NCI-H226 (cell line): ENCODE results near the gene ARHGAP36.

ENCODE experiments used
- DNase-seq: peaks from one replicate; pipeline ENCODE4 v3.0.0-alpha.2; 2015

The ARHGAP36 gene

GRCh38 chrX:131058136-131058868 is at the start of gene ARHGAP36:
TSS of gene ARHGAP36 (plus strand) at chrX:131058346. CDS start at chrX:131081666, 23,320 bp downstream.
- DNase-seq, result no peak

- no peak for DNase-seq
These were observed 48.0 kb upstream of the ARHGAP36 start for GRCh38 chrX:131010186-131010585.

- DNase-seq, result no peak
These were observed 32.8 kb upstream of the ARHGAP36 start for GRCh38 chrX:131025336-131025735.

GRCh38 chrX:131032354-131033230 is 25.6 kb upstream of the ARHGAP36 start:
- no peak for DNase-seq

GRCh38 chrX:131034063-131034462 is 24.1 kb upstream of the ARHGAP36 start:
- DNase-seq, result no peak

- DNase-seq, result no peak
These were observed 17.4 kb upstream of the ARHGAP36 start for GRCh38 chrX:131040781-131041180.

GRCh38 chrX:131041667-131042066 is 16.5 kb upstream of the ARHGAP36 start:
- no peak for DNase-seq

- no peak for DNase-seq
These were observed 12.4 kb upstream of the ARHGAP36 start for GRCh38 chrX:131045726-131046125.

GRCh38 chrX:131046596-131046995 is 11.6 kb upstream of the ARHGAP36 start:
- DNase-seq, result no peak

GRCh38 chrX:131047180-131047579 is 11.0 kb upstream of the ARHGAP36 start:
- no peak for DNase-seq

GRCh38 chrX:131053076-131053475 is 5.1 kb upstream of the ARHGAP36 start:
- DNase-seq, result no peak

GRCh38 chrX:131054906-131055305 is 3.2 kb upstream of the ARHGAP36 start:
- no peak for DNase-seq

GRCh38 chrX:131057706-131058105 is 440 bp upstream of the ARHGAP36 start:
- no peak for DNase-seq

- no peak for DNase-seq
These were observed 1.1 kb downstream of the ARHGAP36 start for GRCh38 chrX:131059246-131059645.

- DNase-seq, result no peak
These were observed 2.0 kb downstream of the ARHGAP36 start for GRCh38 chrX:131060147-131060546.

- no peak for DNase-seq
These were observed 3.2 kb downstream of the ARHGAP36 start for GRCh38 chrX:131061306-131061705.

- no peak for DNase-seq
These were observed 5.5 kb downstream of the ARHGAP36 start for GRCh38 chrX:131063613-131064012.

- no peak for DNase-seq
These were observed 8.1 kb downstream of the ARHGAP36 start for GRCh38 chrX:131066237-131066636.

GRCh38 chrX:131067216-131067615 is 9.1 kb downstream of the ARHGAP36 start:
- no peak for DNase-seq

- DNase-seq, result no peak
These were observed 9.9 kb downstream of the ARHGAP36 start for GRCh38 chrX:131067846-131068745.

GRCh38 chrX:131068945-131069719 is 11.0 kb downstream of the ARHGAP36 start:
- no peak for DNase-seq
